Activated T-cell treated with anti-CD3 and anti-CD28 coated beads, Interleukin-2, amount 50 U/mL, for 72 hours (primary cell): ENCODE measurements around the gene GLRX3. TPM values are rescaled to one million over a fixed set of nuclear protein-coding genes. Genes with fewer than 3 reads are reported as not detected.
"Not testable (repeated sequence)": the region's sequence is repeated elsewhere in the genome, so short reads cannot be mapped to it uniquely, and the experiment has no call there.

Experiments
- ATAC-seq, 2 donors: fragments of 150-1000 bp; cut with Tn5 transposase; replicated peaks in 1 of 2; 2 replicates each; pipeline ENCODE4 v1.10.0; 2021; ENCODE audit warnings: moderate library complexity in 2 of 2, mild to moderate bottlenecking in 1 of 2
- DNase-seq, 2 donors: peaks; one replicate each; pipeline ENCODE4 v3.0.0; 2021 to 2022; ENCODE audit warnings: mixed read lengths in 1 of 2
- H3K27ac Mint-ChIP-seq: one replicate; pipeline ENCODE4 v1.8.0; 2022; ENCODE audit warnings: mild to moderate bottlenecking, moderate library complexity, mixed read lengths
- H3K27me3 Mint-ChIP-seq: one replicate; pipeline ENCODE4 v1.8.0; 2022; ENCODE audit warnings: low read depth, mixed read lengths
- H3K36me3 Mint-ChIP-seq, 2 donors: one replicate each; pipeline ENCODE4 v1.8.0; 2022; ENCODE audit warnings: mixed read lengths in 2 of 2, mild to moderate bottlenecking in 1 of 2; ENCODE audit not compliant: insufficient read depth in 2 of 2
- H3K4me1 Mint-ChIP-seq: one replicate; pipeline ENCODE4 v1.8.0; 2022; ENCODE audit warnings: low read depth, mixed read lengths
- H3K4me3 Mint-ChIP-seq, 2 donors: one replicate each; pipeline ENCODE4 v1.8.0; 2022; ENCODE audit warnings: mild to moderate bottlenecking in 2 of 2, mixed read lengths in 2 of 2, moderate library complexity in 2 of 2
- H3K9me3 Mint-ChIP-seq, 2 donors: one replicate each; pipeline ENCODE4 v1.8.0; 2022; ENCODE audit warnings: mixed read lengths in 2 of 2
- total RNA-seq, 2 donors: library from RNA; stranded (reverse); gene quantifications; one replicate each; pipeline ENCODE4 v1.2.3, GENCODE V29; 2022

The GLRX3 gene
- total RNA-seq, 2 donors from 2014 or later: 58.5 to 69.3 TPM

DNA sequence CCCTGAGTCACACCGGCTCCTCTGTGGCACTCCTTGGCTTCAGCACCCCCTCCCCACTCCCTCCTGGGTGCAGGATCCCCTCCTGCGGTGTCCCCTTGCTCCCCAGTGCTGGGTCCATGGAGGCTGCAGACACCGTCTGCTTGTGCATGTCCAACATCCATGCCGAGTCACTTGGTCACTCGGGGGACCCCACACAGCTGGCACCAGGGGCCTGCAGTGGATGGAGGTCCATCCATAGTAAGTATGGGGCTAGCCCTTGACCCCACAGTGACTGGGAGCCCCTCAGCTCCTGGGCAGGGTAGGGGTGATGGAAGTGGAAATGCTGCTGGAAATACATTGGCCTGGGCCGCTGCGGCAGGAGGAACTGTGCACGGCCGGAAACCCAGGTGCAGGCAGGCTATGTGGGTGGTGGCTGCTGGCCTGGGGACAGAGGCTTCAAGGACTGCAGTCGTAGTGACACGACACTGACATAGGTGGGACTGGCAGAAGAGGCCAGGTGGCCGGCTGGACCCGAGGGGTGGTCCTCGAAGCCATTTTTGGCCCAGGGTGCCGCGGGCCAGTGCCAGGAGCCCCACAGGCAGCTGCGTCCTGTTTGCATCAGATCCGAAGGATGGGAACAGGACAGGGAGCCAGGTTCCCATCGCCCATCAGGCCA is 58.9 kb downstream of the GLRX3 start:
- Mint-ChIP-seq H3K36me3 (no peaks in the 10 kb centered on the region), H3K27me3 (peaks cover 9% of the 10 kb centered on the region), H3K9me3 (no peaks in the 10 kb centered on the region), H3K4me3 (no peak overlapping the region), H3K4me1 (no peaks in the 10 kb centered on the region), H3K27ac (no peak overlapping the region)
- DNase-seq (no peak), ATAC-seq (no peak)

DNA sequence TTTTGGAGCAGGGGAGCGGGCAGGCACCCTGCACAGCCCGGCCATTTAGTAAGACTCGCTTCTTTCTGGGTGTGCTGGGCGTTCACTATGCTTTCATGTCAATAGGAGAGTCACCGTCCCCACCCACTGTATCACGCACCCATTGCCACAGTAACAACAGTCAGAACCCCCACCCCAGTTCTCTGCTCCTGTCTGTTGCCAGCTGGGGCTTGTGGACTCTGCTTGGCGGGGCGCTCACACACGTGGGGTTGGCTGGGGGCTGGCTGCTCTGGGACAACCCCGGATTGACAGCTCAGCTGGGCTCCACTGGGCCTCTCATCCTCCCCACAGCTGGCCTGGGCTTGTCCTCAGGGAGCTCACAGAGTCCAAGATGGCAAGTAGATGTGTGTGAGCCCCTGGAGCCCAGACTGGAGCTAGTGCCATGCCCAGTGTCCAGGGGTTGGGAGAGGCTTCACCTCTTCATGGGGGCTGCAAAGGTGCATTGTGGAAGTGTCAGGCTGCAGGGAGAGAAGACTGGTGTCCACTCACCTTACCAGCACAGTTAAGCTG is 59.6 kb downstream of the GLRX3 start:
- peaks cover 9% of the 10 kb centered on the region for H3K27me3 Mint-ChIP-seq
- H3K4me1 Mint-ChIP-seq: no peaks in the 10 kb centered on the region
- no peaks in the 10 kb centered on the region for H3K9me3 Mint-ChIP-seq
- DNase-seq (no peak), ATAC-seq (no peak)
- H3K4me3 Mint-ChIP-seq: no peak overlapping the region
- no peaks in the 10 kb centered on the region for H3K36me3 Mint-ChIP-seq
- no peak overlapping the region for H3K27ac Mint-ChIP-seq

DNA sequence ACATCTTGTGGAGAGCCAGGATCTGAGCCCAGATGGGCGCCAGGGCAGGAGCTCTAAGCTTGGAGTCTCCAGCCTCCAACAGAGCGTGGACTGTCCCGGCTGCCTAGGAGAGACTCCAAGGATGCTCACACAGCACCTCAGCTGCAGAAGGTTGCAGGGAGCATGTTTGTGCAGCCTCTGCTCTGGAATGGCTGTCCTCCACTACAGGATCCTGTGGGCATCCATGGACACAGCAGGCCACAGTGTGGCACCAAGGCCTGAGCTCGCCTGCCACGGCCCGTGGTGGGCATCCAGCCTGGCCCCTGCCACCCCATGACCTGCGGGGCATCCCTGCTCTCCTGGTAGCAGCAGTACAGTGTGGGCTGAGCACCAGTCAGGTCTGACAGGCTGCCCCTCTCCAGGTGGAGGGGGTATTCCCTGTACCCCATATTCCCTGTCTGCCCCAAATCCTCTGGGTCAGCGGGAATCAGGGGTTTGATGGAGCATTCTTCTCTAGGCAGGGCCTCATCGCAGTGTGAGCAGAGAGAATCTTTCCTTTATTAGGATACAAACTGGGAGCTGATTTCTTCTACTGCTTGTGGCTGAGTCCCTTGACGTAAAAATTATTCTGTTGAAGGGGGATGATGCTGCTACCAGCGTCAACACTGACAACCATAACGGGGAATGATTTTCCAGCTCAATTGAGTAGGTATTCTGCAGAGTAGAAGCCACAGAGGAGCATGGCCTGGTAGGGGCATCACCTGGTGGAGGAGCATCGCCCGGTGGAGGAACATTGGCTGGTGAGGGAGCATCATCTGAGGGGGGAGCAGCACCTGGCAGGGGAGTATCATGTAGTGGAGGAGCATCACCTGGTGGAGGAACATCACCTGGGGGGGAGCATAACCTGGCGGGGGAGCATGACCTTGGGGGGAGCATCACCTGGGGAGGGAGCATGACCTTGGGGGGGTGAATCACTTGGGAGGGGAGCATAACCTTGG is 60.6 kb downstream of the GLRX3 start:
- DNase-seq (no peak), ATAC-seq (no peak)
- Mint-ChIP-seq H3K4me3 (no peak overlapping the region), H3K36me3 (no peaks in the 10 kb centered on the region), H3K27ac (no peak overlapping the region), H3K27me3 (peaks cover 3% of the 10 kb centered on the region), H3K9me3 (no peaks in the 10 kb centered on the region), H3K4me1 (no peaks in the 10 kb centered on the region)

DNA sequence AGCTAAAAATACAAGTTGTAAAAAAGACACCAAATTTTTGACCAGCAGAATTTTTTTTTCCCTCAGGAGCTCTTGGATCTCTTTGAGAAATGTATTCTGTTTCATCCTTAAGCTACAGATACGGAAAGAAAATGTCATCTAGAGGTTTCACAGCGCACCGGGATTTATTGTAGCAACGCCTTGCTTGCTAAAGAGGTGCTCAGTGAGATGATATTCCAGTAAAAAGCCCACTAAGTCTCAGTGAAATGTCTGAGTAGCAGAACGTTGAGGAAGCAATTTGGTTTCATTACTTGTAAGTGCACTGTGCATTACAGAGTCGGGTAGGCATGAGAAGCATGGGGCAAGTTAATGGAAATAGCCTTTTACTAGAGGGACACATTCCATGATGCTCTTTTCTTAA is 62.5 kb downstream of the GLRX3 start:
- no peaks in the 10 kb centered on the region for H3K36me3 Mint-ChIP-seq
- H3K27ac Mint-ChIP-seq: no peak overlapping the region
- H3K4me1 Mint-ChIP-seq: no peaks in the 10 kb centered on the region
- no peaks in the 10 kb centered on the region for H3K9me3 Mint-ChIP-seq
- no peaks in the 10 kb centered on the region for H3K27me3 Mint-ChIP-seq
- DNase-seq: no peak
- no peak for ATAC-seq
- no peak overlapping the region for H3K4me3 Mint-ChIP-seq

DNA sequence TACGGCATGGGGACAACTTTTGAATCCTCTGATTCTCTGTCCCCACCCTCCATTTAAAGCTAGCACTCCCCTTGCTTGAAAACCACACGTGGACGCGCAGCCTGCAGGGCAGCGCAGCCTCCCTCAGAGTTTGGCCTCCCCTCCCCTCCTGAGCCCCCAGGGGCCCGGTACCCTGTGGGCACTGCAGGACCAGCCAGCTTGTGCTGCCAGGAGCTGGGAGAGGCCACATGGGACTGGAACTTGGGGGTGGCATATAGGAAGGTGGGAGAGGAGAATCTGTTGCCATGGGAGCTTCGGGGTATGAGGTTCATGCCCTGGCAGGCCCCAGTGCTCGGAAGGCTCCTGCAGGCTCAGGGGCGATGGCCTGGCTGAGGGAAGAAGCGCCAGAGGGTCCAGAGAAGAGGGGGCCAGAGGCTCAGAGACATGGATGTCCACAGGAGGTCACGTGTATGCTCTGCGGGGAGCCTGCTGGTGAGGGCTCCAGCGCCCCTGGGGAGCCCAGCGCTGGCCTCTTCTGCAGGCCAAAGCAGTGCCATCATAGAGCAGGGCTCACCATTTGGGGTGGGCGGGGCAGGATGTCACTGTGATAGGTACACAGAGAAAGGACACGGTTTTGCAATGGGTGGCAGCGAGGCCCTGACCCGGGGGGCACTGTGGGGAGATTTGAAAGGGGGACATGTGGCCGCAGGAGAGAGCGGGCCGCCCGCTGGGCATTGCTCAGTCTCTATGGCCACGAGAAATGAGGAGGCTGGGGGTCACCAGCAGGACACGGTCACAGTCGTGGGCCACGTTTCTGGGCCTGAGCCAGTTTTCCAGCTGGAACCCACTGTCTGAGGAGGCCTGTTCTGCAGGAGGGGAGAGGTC is 64.2 kb downstream of the GLRX3 start:
- no peak for ATAC-seq
- Mint-ChIP-seq H3K27me3 (no peaks in the 10 kb centered on the region), H3K4me3 (no peak overlapping the region), H3K27ac (no peak overlapping the region), H3K9me3 (no peaks in the 10 kb centered on the region), H3K36me3 (no peaks in the 10 kb centered on the region), H3K4me1 (no peaks in the 10 kb centered on the region)
- DNase-seq: no peak

DNA sequence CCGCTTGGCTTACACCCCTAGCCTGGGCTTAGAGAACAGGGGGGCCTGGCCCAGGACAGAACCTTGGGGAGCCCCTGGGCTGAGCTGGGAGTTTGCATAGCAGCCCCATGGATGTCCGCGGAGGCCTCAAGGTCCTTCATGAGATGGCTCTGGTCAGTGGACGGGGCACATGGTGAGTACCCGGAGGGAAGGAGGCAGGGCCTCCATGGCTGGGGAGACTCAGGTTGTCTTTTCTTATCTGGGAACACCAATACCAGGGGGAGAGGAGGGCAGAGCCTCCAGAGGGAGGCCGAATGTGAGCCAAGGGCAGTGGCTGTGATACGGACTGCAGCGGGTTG is 64.8 kb downstream of the GLRX3 start:
- no peaks in the 10 kb centered on the region for H3K9me3 Mint-ChIP-seq
- DNase-seq (no peak), ATAC-seq (no peak)
- no peaks in the 10 kb centered on the region for H3K27me3 Mint-ChIP-seq
- no peak overlapping the region for H3K4me3 Mint-ChIP-seq
- H3K36me3 Mint-ChIP-seq: no peaks in the 10 kb centered on the region
- H3K4me1 Mint-ChIP-seq: no peaks in the 10 kb centered on the region
- no peak overlapping the region for H3K27ac Mint-ChIP-seq

DNA sequence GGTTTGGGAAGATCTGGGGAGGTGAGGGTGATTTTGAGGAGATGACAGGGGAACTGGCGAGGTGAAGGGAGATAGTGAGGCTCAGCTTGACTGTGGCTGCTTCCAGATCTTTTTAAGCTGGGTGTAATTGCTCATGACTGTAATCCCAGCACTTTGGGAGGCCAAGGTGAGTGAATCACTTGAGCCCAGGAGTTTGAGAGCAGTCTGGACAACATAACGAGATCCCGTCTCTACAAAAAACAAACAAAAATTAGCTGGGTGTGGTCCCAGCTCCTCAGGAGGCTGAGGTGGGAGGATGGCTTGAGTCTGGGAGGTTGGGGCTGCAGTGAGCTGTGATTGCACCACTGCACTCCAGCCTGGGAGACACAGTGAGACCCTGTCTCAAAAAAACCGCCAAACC is 66.0 kb downstream of the GLRX3 start:
- H3K4me3 Mint-ChIP-seq, ATAC-seq: not testable (repeated sequence)

DNA sequence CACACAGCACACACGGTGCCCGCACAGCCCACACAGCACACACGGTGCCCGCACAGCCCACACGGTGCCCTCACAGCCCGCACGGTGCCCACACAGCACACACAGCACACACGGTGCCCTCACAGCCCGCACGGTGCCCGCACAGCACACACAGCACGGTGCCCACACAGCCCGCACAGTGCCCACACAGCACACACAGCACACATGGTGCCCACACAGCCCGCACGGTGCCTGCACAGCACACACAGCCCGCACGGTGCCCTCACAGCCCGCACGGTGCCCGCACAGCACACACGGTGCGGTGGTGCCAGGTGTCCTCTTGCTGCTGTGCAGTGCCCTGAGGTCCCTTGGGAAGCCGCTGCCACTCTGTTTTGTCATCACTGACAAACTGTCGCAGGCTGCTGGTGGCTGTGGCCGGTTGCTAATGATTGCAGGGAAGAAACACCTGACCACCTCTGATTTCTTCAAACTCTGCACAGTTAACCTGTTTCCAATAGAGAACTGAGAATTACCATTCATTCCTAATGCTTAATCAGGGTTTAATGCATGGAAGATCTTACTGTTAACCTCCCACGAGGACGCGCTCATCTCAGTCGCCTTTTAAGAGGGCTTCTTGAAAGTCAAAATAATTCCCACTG is 66.9 kb downstream of the GLRX3 start:
- no peak overlapping the region for H3K27ac Mint-ChIP-seq
- no peak overlapping the region for H3K4me3 Mint-ChIP-seq
- ATAC-seq (no peak), DNase-seq (no peak)
- no peaks in the 10 kb centered on the region for H3K27me3 Mint-ChIP-seq
- no peaks in the 10 kb centered on the region for H3K9me3 Mint-ChIP-seq
- no peaks in the 10 kb centered on the region for H3K36me3 Mint-ChIP-seq
- H3K4me1 Mint-ChIP-seq: no peaks in the 10 kb centered on the region

More for the DNA sequence above, 66.0 kb downstream of the GLRX3 start:
- H3K4me1 Mint-ChIP-seq, DNase-seq, H3K27ac Mint-ChIP-seq, H3K9me3 Mint-ChIP-seq, H3K27me3 Mint-ChIP-seq, H3K36me3 Mint-ChIP-seq: not testable (repeated sequence)

DNA sequence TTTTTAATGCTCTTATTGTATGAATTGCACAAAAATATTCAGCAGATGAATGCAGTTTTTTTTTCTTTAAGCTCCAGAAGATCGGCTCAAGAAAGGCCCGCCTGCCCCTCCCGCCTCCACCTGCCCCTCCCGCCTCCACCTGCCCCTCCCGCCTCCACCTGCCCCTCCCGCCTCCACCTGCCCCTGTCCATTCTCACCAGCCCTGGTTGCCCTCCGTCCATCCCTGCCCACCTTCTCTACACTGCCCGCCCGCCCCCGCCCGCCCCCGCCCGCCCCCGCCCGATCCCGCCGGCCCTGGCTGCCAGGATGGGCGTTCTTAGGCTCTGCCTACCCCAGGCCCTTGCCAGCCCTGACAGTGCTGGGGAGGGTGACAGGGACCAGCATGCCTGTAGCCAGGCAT is 67.4 kb downstream of the GLRX3 start:
- H3K27me3 Mint-ChIP-seq: no peaks in the 10 kb centered on the region
- no peaks in the 10 kb centered on the region for H3K9me3 Mint-ChIP-seq
- no peak overlapping the region for H3K4me3 Mint-ChIP-seq
- ATAC-seq: no peak
- no peak for DNase-seq
- no peaks in the 10 kb centered on the region for H3K4me1 Mint-ChIP-seq
- no peaks in the 10 kb centered on the region for H3K36me3 Mint-ChIP-seq
- no peak overlapping the region for H3K27ac Mint-ChIP-seq

DNA sequence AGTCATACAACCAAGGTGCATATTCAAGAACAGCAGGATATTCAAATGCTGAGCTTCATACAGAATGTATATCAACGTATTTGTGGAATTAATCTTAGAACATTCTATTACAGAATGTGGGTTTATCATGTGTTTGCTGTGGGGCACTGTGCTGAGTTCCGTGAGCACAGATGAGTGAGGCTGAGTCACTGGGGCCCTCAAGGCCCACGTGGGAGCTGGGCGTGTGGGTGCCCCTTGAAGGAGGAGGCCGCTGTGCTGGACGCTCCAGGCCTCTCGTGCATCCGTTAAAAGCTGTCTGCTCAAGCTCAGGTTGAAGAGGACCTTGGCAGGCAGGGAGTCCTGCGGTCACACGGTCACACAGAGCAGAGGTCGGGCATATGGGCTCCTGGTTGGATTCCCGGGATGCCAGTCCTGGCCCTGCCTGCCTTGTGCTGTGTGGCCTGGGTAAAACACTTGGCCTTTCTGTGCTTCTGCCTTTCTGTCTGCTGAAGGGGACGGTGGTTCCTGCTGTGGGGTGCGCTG is 70.1 kb downstream of the GLRX3 start:
- ATAC-seq (no peak), DNase-seq (no peak)
- Mint-ChIP-seq H3K4me3 (no peak overlapping the region), H3K27me3 (no peaks in the 10 kb centered on the region), H3K4me1 (no peaks in the 10 kb centered on the region), H3K9me3 (no peaks in the 10 kb centered on the region), H3K27ac (no peak overlapping the region), H3K36me3 (no peaks in the 10 kb centered on the region)

DNA sequence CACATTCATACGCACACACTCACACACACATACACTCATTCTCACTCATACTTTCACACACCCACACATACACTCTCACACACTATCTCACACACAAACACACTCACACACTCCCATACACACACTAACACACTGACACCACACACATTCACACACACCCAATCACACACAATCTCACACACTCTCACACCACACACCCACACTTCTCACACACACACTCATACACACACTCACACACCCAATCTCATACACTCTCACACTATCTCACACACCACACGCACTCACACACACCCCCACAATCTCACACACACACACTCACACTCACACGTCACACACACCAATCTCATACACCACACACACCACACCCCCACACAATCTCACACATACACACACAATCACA is 71.0 kb downstream of the GLRX3 start:
- no peak for DNase-seq
- H3K9me3 Mint-ChIP-seq: no peaks in the 10 kb centered on the region
- H3K4me1 Mint-ChIP-seq: no peaks in the 10 kb centered on the region
- H3K27ac Mint-ChIP-seq: no peak overlapping the region
- no peaks in the 10 kb centered on the region for H3K36me3 Mint-ChIP-seq
- H3K27me3 Mint-ChIP-seq: no peaks in the 10 kb centered on the region
- no peak for ATAC-seq
- H3K4me3 Mint-ChIP-seq: no peak overlapping the region

DNA sequence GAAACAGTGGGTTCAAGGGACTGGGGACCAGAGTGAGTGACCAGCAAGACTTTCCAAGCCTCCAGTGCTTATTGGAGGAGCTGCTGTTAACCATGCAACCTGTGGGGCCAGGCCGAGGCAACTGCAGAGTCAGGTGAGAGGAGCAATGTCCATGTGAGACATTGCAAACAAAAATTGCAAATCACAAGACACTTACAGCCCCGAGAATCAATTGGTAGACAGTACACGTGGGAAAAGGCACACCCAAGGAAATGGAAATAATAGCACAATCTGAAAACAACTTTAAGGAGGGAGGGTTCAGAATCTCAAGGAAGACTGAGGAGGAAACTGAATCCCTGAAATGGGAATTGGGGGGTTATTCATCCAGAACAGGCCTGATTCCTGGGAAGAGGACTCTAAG is 72.6 kb downstream of the GLRX3 start:
- no peaks in the 10 kb centered on the region for H3K9me3 Mint-ChIP-seq
- no peak overlapping the region for H3K27ac Mint-ChIP-seq
- no peaks in the 10 kb centered on the region for H3K4me1 Mint-ChIP-seq
- H3K27me3 Mint-ChIP-seq: no peaks in the 10 kb centered on the region
- DNase-seq: no peak
- no peak for ATAC-seq
- H3K36me3 Mint-ChIP-seq: peaks cover 0 to 4% of the 10 kb centered on the region in 2 donors
- H3K4me3 Mint-ChIP-seq: no peak overlapping the region
